ENCODE measurements around the gene NTNG1. TPM values are rescaled to one million over a fixed set of nuclear protein-coding genes. Genes with fewer than 3 reads are reported as not detected.

Gene NTNG1
- total RNA-seq, 1 donor from 2014 or later = 3.2 TPM

DNA sequence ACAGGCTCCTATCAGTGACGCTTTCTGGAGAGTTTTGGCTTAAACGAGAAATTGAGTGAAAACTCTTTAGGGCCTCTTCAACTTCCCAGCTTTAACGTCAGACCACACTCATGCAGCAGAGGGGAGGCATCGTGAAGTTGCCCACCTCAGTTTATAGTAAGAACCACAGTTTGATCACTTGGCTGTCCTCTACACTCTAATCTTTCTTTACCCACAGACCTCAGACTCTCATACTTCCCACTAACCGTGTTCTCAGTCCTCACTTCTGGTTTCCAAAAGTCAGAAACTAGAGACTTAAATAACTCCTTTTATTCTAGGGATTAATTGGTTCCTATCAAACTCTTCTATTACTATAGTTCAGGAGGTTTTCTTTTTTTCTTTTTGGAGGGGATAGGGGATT, 302.2 kb downstream of the NTNG1 start:
- Mint-ChIP-seq H3K27ac (ENCODE audit: unreplicated experiment) (no peak overlapping the region), H3K27me3 (ENCODE audit: unreplicated experiment) (peaks cover 2% of the 10 kb centered on the region), H3K4me3 (ENCODE audit: unreplicated experiment) (no peak overlapping the region), H3K4me1 (ENCODE audit: unreplicated experiment) (no peaks in the 10 kb centered on the region), H3K36me3 (ENCODE audit: low read depth, unreplicated experiment) (no peaks in the 10 kb centered on the region), H3K9me3 (ENCODE audit: unreplicated experiment) (no peaks in the 10 kb centered on the region)
- no peak for DNase-seq (ENCODE audit: low spot score)
- TF ChIP-seq, protein P1, sequence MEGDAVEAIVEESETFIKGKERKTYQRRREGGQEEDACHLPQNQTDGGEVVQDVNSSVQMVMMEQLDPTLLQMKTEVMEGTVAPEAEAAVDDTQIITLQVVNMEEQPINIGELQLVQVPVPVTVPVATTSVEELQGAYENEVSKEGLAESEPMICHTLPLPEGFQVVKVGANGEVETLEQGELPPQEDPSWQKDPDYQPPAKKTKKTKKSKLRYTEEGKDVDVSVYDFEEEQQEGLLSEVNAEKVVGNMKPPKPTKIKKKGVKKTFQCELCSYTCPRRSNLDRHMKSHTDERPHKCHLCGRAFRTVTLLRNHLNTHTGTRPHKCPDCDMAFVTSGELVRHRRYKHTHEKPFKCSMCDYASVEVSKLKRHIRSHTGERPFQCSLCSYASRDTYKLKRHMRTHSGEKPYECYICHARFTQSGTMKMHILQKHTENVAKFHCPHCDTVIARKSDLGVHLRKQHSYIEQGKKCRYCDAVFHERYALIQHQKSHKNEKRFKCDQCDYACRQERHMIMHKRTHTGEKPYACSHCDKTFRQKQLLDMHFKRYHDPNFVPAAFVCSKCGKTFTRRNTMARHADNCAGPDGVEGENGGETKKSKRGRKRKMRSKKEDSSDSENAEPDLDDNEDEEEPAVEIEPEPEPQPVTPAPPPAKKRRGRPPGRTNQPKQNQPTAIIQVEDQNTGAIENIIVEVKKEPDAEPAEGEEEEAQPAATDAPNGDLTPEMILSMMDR (IDR thresholded peaks at IDR 0.05; ENCODE audit: unreplicated experiment) = no peak

DNA sequence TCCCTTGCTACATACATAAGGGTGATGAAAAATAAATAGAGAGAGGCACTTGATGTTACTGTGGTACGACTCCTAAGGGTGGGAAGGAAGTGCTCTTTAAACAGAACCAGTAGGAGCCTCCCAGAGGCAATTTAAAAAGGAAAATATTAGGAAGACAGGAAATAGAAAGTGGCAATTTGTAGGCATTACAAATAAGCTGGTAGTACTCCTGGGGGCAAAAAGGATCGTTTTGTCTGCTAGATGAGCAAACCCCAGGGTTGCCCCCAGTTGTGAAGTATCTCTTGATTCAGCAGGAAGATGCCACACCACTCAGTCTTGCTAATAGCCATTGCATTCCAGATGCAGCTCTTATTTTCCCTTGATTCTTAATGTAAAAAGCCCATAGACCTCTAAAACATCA, 303.0 kb downstream of the NTNG1 start:
- no peak for DNase-seq (ENCODE audit: low spot score)
- H3K27me3 Mint-ChIP-seq (ENCODE audit: unreplicated experiment) = peaks cover under 1% of the 10 kb centered on the region
- no peaks in the 10 kb centered on the region for H3K36me3 Mint-ChIP-seq (ENCODE audit: low read depth, unreplicated experiment)
- no peak overlapping the region for H3K27ac Mint-ChIP-seq (ENCODE audit: unreplicated experiment)
- no peak overlapping the region for H3K4me3 Mint-ChIP-seq (ENCODE audit: unreplicated experiment)
- no peaks in the 10 kb centered on the region for H3K4me1 Mint-ChIP-seq (ENCODE audit: unreplicated experiment)
- H3K9me3 Mint-ChIP-seq (ENCODE audit: unreplicated experiment) = no peaks in the 10 kb centered on the region
- TF ChIP-seq, protein P1 (IDR thresholded peaks at IDR 0.05; ENCODE audit: unreplicated experiment) = no peak

DNA sequence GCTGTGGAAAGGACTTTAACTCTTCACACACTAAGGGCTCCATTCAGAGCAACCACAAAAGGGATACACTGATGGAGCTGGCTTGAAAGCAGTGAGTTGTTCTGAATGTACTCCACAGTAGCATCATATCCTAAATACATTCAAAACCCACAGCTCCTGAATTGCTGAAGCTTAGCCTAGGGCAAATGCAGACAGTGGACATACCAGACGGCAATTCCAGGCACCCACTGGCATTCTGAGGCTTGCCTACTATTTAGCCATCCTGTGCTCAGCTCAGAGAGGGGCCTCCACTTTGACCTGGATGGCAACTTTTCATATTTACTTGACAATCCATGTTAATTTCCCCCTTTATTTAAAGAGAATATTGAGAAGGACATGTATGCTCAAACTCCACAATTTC, 303.5 kb downstream of the NTNG1 start:
- Mint-ChIP-seq H3K36me3 (ENCODE audit: low read depth, unreplicated experiment) (no peaks in the 10 kb centered on the region), H3K9me3 (ENCODE audit: unreplicated experiment) (no peaks in the 10 kb centered on the region), H3K27ac (ENCODE audit: unreplicated experiment) (no peak overlapping the region), H3K27me3 (ENCODE audit: unreplicated experiment) (no peaks in the 10 kb centered on the region), H3K4me3 (ENCODE audit: unreplicated experiment) (no peak overlapping the region), H3K4me1 (ENCODE audit: unreplicated experiment) (no peaks in the 10 kb centered on the region)
- DNase-seq (ENCODE audit: low spot score) = no peak
- TF ChIP-seq, protein P1 (IDR thresholded peaks at IDR 0.05; ENCODE audit: unreplicated experiment) = no peak

DNA sequence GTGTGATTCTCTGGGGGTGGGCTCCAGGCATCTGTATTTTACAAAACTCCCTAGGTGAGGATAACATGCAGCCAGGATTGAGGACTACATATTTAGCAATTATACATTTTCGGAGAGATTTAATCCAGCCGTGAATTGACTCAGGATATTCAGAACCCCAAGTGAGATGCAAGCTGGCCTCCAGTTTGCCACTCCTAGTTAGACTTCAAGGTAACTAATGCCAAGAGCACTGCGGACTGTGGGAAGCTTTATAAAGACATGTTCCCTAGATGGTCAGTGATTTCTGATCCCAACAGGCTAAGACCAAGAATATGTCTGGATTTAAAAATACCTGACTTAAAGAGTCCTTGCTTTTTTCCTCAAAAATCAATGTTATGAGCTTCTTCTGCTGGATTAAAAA, 308.5 kb downstream of the NTNG1 start:
- no peaks in the 10 kb centered on the region for H3K36me3 Mint-ChIP-seq (ENCODE audit: low read depth, unreplicated experiment)
- DNase-seq (ENCODE audit: low spot score) = no peak
- no peaks in the 10 kb centered on the region for H3K4me1 Mint-ChIP-seq (ENCODE audit: unreplicated experiment)
- TF ChIP-seq, protein P1 (IDR thresholded peaks at IDR 0.05; ENCODE audit: unreplicated experiment) = no peak
- no peaks in the 10 kb centered on the region for H3K9me3 Mint-ChIP-seq (ENCODE audit: unreplicated experiment)
- no peak overlapping the region for H3K27ac Mint-ChIP-seq (ENCODE audit: unreplicated experiment)
- H3K4me3 Mint-ChIP-seq (ENCODE audit: unreplicated experiment) = no peak overlapping the region
- no peaks in the 10 kb centered on the region for H3K27me3 Mint-ChIP-seq (ENCODE audit: unreplicated experiment)

DNA sequence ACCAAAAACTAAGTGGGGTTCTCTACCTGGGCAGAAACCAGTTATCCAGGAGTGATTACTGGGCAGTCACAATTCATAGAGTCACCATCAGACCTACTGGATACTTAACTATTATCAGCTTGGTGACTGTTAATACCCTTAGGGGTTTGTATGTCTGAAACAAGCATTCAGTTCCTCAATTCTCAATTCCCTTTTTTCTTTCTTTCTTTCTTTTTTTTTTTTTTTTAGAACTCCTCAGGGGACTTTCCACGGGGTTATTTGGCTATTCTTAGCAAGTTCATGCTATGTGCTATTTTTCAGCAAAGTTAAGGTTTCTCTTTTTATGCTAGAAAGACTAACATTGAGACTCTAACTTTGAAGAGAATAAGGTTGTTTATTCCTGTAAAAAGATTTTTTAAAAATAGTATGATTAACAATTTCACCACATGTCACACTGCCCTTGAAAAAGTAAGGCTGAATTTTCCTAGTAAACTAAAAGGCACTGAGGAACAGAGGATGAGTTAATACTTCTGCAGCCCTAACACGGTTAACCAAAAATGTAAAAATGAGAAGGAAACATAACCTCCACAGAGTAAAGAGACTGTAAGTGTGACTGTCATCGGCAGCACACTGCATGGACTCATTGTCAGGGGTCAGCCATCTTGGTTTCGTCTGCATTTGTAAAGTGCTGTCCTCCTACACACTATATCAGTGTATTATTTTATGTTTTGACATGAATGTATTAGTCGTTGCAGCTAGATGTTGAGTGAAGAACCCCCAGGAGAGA, 310.2 kb downstream of the NTNG1 start:
- H3K9me3 Mint-ChIP-seq (ENCODE audit: unreplicated experiment) = no peaks in the 10 kb centered on the region
- H3K4me1 Mint-ChIP-seq (ENCODE audit: unreplicated experiment) = no peaks in the 10 kb centered on the region

More for the DNA sequence above, 310.2 kb downstream of the NTNG1 start:
- Mint-ChIP-seq H3K27me3 (ENCODE audit: unreplicated experiment) (peaks cover 2% of the 10 kb centered on the region), H3K4me3 (ENCODE audit: unreplicated experiment) (no peak overlapping the region), H3K27ac (ENCODE audit: unreplicated experiment) (no peak overlapping the region), H3K36me3 (ENCODE audit: low read depth, unreplicated experiment) (no peaks in the 10 kb centered on the region)
- no peak for DNase-seq (ENCODE audit: low spot score)
- TF ChIP-seq, protein P1 (IDR thresholded peaks at IDR 0.05; ENCODE audit: unreplicated experiment) = no peak
